B cell (primary cell): ENCODE measurements around the gene ABCG1. TPM values are rescaled to one million over a fixed set of nuclear protein-coding genes. Genes with fewer than 3 reads are reported as not detected.

Experiments used
- ATAC-seq: fragments of 200-7000 bp; cut with Tn5 transposase; one replicate; pipeline ENCODE4 v1.10.0; 2021; ENCODE audit warnings: low read depth, mild to moderate bottlenecking, moderate number of reproducible peaks, moderate library complexity
- CTCF ChIA-PET: fragments of 350-600 bp; sonication (Branson Sonifier 250); formaldehyde crosslinking; loops from one replicate; lab custom pipeline; 2021; ENCODE audit warnings: antibody characterized with exemption, inconsistent platforms; lab: Charles Lee
- POLR2A ChIA-PET: fragments of 350-600 bp; sonication (Branson Sonifier 250); formaldehyde crosslinking; loops from one replicate; lab custom pipeline; 2021; ENCODE audit warnings: antibody characterized with exemption; lab: Charles Lee
- DNase-seq: peaks from one replicate; pipeline ENCODE4 v3.0.0; 2013
- H2AFZ ChIP-seq: 2 replicates; pipeline ENCODE4 v1.6.1; 2012; ENCODE audit warnings: mild to moderate bottlenecking, low read depth, low read length; ENCODE audit not compliant: insufficient read depth, poor library complexity, severe bottlenecking
- H3K27ac ChIP-seq, 2 donors: 1 replicate in 1 of 2; 2 replicates in 1 of 2; pipeline ENCODE4 v1.5.1; 2012 to 2013; ENCODE audit warnings: low read length in 2 of 2, mild to moderate bottlenecking in 2 of 2, moderate library complexity in 1 of 2
- H3K27me3 ChIP-seq, 4 experiments: fragments of 200-600 bp in 1 of 4; sonication (generic) in 1 of 4; replicated peaks in 1 of 4; 1 replicate in 2 of 4; 2 replicates in 2 of 4; pipeline versions ENCODE4 v1.6.1 to v1.7.0; 2013 to 2016; ENCODE audit warnings: low read length in 3 of 4, mild to moderate bottlenecking in 2 of 4, mixed read lengths in 1 of 4, moderate library complexity in 1 of 4; ENCODE audit not compliant: insufficient read depth in 4 of 4, control insufficient read depth in 3 of 4; ENCODE audit errors: control extremely low read depth in 1 of 4
- H3K36me3 ChIP-seq, 2 experiments: replicated peaks in 1 of 2; 1 replicate in 1 of 2; 2 replicates in 1 of 2; pipeline versions ENCODE4 v1.6.1 to v1.7.1; 2013; ENCODE audit warnings: low read length in 1 of 2; ENCODE audit not compliant: insufficient read depth in 2 of 2, control insufficient read depth in 1 of 2; ENCODE audit errors: control extremely low read depth in 1 of 2, extremely low read depth in 1 of 2
- H3K4me1 ChIP-seq, 2 donors: fragments of 200-600 bp in 1 of 2; sonication (generic) in 1 of 2; 1 replicate in 1 of 2; 2 replicates in 1 of 2; pipeline versions ENCODE4 v1.5.1 to v1.6.1; 2013 to 2017; ENCODE audit warnings: low read length in 2 of 2; ENCODE audit not compliant: control insufficient read depth in 2 of 2, insufficient read depth in 2 of 2
- H3K4me2 ChIP-seq: replicated peaks from 2 replicates; pipeline ENCODE3; 2012; ENCODE audit warnings: mild to moderate bottlenecking, low read depth, low read length; ENCODE audit not compliant: poor library complexity, severe bottlenecking
- H3K4me3 ChIP-seq, 5 experiments: fragments of 200-600 bp in 1 of 5; sonication (generic) in 1 of 5; 1 replicate in 3 of 5; 2 replicates in 2 of 5; pipeline versions ENCODE4 v1.5.1 to v1.7.0; 2011 to 2016; ENCODE audit warnings: low read length in 4 of 5, mild to moderate bottlenecking in 4 of 5, low read depth in 2 of 5, control low read depth in 1 of 5, moderate library complexity in 1 of 5; ENCODE audit not compliant: insufficient read depth in 1 of 5; ENCODE audit errors: control extremely low read depth in 1 of 5, extremely low read depth in 1 of 5
- H3K79me2 ChIP-seq: fragments of 200-600 bp; sonication (generic); one replicate; pipeline ENCODE4 v1.6.0; 2016; ENCODE audit warnings: low read length; ENCODE audit not compliant: control insufficient read depth, insufficient read depth
- H3K9ac ChIP-seq: fragments of 200-600 bp; sonication (generic); 2 replicates; pipeline ENCODE4 v1.6.1; 2017; ENCODE audit warnings: mild to moderate bottlenecking, low read length, moderate library complexity
- H3K9me3 ChIP-seq, 3 donors: one replicate each; pipeline versions ENCODE4 v1.6.1 to v1.7.1; 2013; ENCODE audit warnings: low read length in 2 of 3; ENCODE audit not compliant: control insufficient read depth in 2 of 3, insufficient read depth in 1 of 3; ENCODE audit errors: control extremely low read depth in 1 of 3
- H4K20me1 ChIP-seq: 2 replicates; pipeline ENCODE4 v1.6.0; 2012; ENCODE audit warnings: mild to moderate bottlenecking, low read length; ENCODE audit not compliant: insufficient read depth, control insufficient read depth, poor library complexity, severe bottlenecking
- H3K27ac Mint-ChIP-seq: one replicate; pipeline ENCODE4 v1.8.0; 2021; ENCODE audit warnings: mixed read lengths
- H3K27me3 Mint-ChIP-seq: one replicate; pipeline ENCODE4 v1.8.0; 2021; ENCODE audit warnings: mixed read lengths
- H3K4me1 Mint-ChIP-seq: one replicate; pipeline ENCODE4 v1.8.0; 2021; ENCODE audit warnings: mixed read lengths
- H3K4me3 Mint-ChIP-seq: one replicate; pipeline ENCODE4 v1.8.0; 2021; ENCODE audit warnings: mixed read lengths
- H3K9me3 Mint-ChIP-seq: one replicate; pipeline ENCODE4 v1.8.0; 2022; ENCODE audit warnings: mixed read lengths; ENCODE audit not compliant: insufficient read depth
- CTCF ChIP-seq: fragments of 200-600 bp; IDR thresholded peaks from one replicate; pipeline ENCODE4 v1.8.0; 2022; ENCODE audit warnings: antibody characterized with exemption, mild to moderate bottlenecking
- EZH2 ChIP-seq: IDR thresholded peaks from 2 replicates; pipeline ENCODE4 v1.6.1; 2012; ENCODE audit warnings: borderline replicate concordance, low read depth, mild to moderate bottlenecking, moderate library complexity, low read length; ENCODE audit not compliant: insufficient read depth, poor library complexity, severe bottlenecking
- WGBS: methylation state at CpG from one replicate; pipeline ENCODE4 v1.1.5; 2013; ENCODE audit warnings: missing lambda C conversion rate; ENCODE audit not compliant: insufficient coverage; 5-methylcytosine and 5-hydroxymethylcytosine counted together
- intact Hi-C: fragments of 100-400 bp; cut with micrococcal nuclease; formaldehyde crosslinking; loops from one replicate; pipeline ENCODE4 v1.10.0; 2022
- polyA plus RNA-seq: library from polyadenylated mRNA; depleted of rRNA; stranded (reverse); fragments of >200 nt; gene quantifications from 2 replicates; pipeline ENCODE4 v1.2.3, GENCODE V29; 2012
- total RNA-seq, 2 donors: library from RNA; stranded (reverse); fragments of 120-200 nt in 1 of 2; gene quantifications; 1 replicate in 1 of 2; 2 replicates in 1 of 2; pipeline versions ENCODE4 v1.2.3 to v1.2.4, GENCODE V29; 2013 to 2022

ABCG1 gene
- total and polyA plus RNA-seq, 2 donors (not counting 1 experiment from before 2014, with no cell fraction given) = 8.7 to 27.5 TPM

- intact Hi-C loops = no loop called here
- Histone ChIP-seq H4K20me1 (no peaks in the 10 kb centered on the region), H3K79me2 (no peaks in the 10 kb centered on the region), H3K9ac (no peak overlapping the region), H3K4me2 (no peak overlapping the region), H3K36me3 (peaks cover 0 to under 1% of the 10 kb centered on the region in 2 experiments), H3K27ac (no peak overlapping the region), H3K4me3 (no peak overlapping the region), H3K27me3 (peaks cover 0 to 17% (median 4%) of the 10 kb centered on the region in 4 experiments), H3K9me3 (no peaks in the 10 kb centered on the region), H3K4me1 (peaks cover 0 to 3% of the 10 kb centered on the region in 2 donors), H2AFZ (no peak overlapping the region)
- TF ChIP-seq EZH2 = no peak
- no peak for TF ChIP-seq CTCF
- H3K27ac Mint-ChIP-seq = no peak overlapping the region
- DNase-seq (no peak), ATAC-seq (no peak)
- WGBS = 81% methylated on average over 7 of the region's 7 CpGs
- no peaks in the 10 kb centered on the region for H3K9me3 Mint-ChIP-seq
- POLR2A ChIA-PET = no interaction called here
- peaks cover 4% of the 10 kb centered on the region for H3K4me1 Mint-ChIP-seq
- no peak overlapping the region for H3K4me3 Mint-ChIP-seq
- H3K27me3 Mint-ChIP-seq = peaks cover 13% of the 10 kb centered on the region
- CTCF ChIA-PET = interaction anchor here (1.3 kb wide), 1 partner anchor 9 kb away, joined by 3 read pairs; no protein-coding TSS in a partner anchor
Observed at GRCh38 chr21:42302794-42303193, 83.9 kb downstream of the ABCG1 start.

GRCh38 chr21:42303443-42303842, 84.5 kb downstream of the ABCG1 start:
- CTCF ChIA-PET = no interaction called here
- WGBS = no CpG with 5 or more reads among the region's 3 CpGs

More at GRCh38 chr21:42303443-42303842, 84.5 kb downstream of the ABCG1 start:
- peaks cover 4% of the 10 kb centered on the region for H3K4me1 Mint-ChIP-seq
- intact Hi-C loops = no loop called here
- H3K4me3 Mint-ChIP-seq = no peak overlapping the region
- H3K27me3 Mint-ChIP-seq = peaks cover 15% of the 10 kb centered on the region
- TF ChIP-seq CTCF = no peak
- TF ChIP-seq EZH2 = no peak
- no peak overlapping the region for H3K27ac Mint-ChIP-seq
- no peak for ATAC-seq
- H3K9me3 Mint-ChIP-seq = no peaks in the 10 kb centered on the region
- Histone ChIP-seq H2AFZ (no peak overlapping the region), H3K27me3 (peaks cover 0 to 24% (median 10%) of the 10 kb centered on the region in 4 experiments), H3K79me2 (no peaks in the 10 kb centered on the region), H3K4me3 (no peak overlapping the region), H3K4me2 (no peak overlapping the region), H3K27ac (no peak overlapping the region), H3K36me3 (no peaks in the 10 kb centered on the region), H3K9ac (no peak overlapping the region), H3K4me1 (peaks cover 0 to 6% of the 10 kb centered on the region in 2 donors), H4K20me1 (no peaks in the 10 kb centered on the region), H3K9me3 (peaks cover 0 to 3% (median 0%) of the 10 kb centered on the region in 3 donors)
- POLR2A ChIA-PET = no interaction called here
- DNase-seq = no peak
